Transverse colon (tissue), 4 donors: Measurements from ENCODE around the gene UVRAG. TPM values are rescaled to one million over a fixed set of nuclear protein-coding genes. Genes with fewer than 3 reads are reported as not detected.

Source experiments
- DNase-seq: peaks from one replicate; pipeline ENCODE4 v3.0.0-alpha.2; 2019
- H3K27ac ChIP-seq, 4 donors: fragments of 200-600 bp; sonication (generic); 2 replicates each; pipeline ENCODE4 v1.5.1; 2016 to 2018; ENCODE audit warnings: inconsistent platforms in 4 of 4
- H3K27me3 ChIP-seq: fragments of 200-600 bp; sonication (generic); 2 replicates; pipeline ENCODE4 v1.5.1; 2017; ENCODE audit warnings: inconsistent platforms
- H3K36me3 ChIP-seq, 4 donors: fragments of 200-600 bp; sonication (generic); 2 replicates each; pipeline ENCODE4 v1.5.1; 2017 to 2019; ENCODE audit warnings: inconsistent platforms in 4 of 4
- H3K4me1 ChIP-seq, 4 donors: fragments of 200-600 bp; sonication (generic); 2 replicates each; pipeline ENCODE4 v1.5.1; 2017 to 2020; ENCODE audit warnings: inconsistent platforms in 4 of 4
- H3K4me3 ChIP-seq, 4 donors: fragments of 200-600 bp; sonication (generic); 1 replicate in 1 of 4; 2 replicates in 3 of 4; pipeline versions ENCODE4 v1.5.1 to v1.6.1; 2017 to 2019; ENCODE audit warnings: inconsistent platforms in 4 of 4
- H3K9me3 ChIP-seq, 2 donors: fragments of 200-600 bp; sonication (generic); 2 replicates each; pipeline ENCODE4 v1.5.1; 2017 to 2019; ENCODE audit warnings: inconsistent platforms in 2 of 2
- CTCF ChIP-seq, 5 experiments: fragments of 200-600 bp in 3 of 5; fragments of 450-650 bp in 2 of 5; sonication (generic) in 3 of 5; IDR thresholded peaks; 1 replicate in 2 of 5; 2 replicates in 3 of 5; pipeline ENCODE4 v1.5.1; 2016 to 2017; ENCODE audit warnings: antibody characterized with exemption in 5 of 5, inconsistent platforms in 3 of 5, mild to moderate bottlenecking in 2 of 5, moderate library complexity in 1 of 5
- EP300 ChIP-seq: sonication (generic); formaldehyde crosslinking; IDR thresholded peaks from one replicate; pipeline ENCODE4 v1.6.1; 2017; ENCODE audit warnings: antibody characterized with exemption, low read depth
- POLR2A ChIP-seq: fragments of 450-650 bp; IDR thresholded peaks from one replicate; pipeline ENCODE4 v1.6.1; 2016; ENCODE audit warnings: antibody characterized with exemption, mild to moderate bottlenecking, moderate library complexity
- POLR2AphosphoS5 ChIP-seq, 3 donors: sonication (generic); formaldehyde crosslinking; IDR thresholded peaks; one replicate each; pipeline ENCODE4 v1.6.1; 2016; ENCODE audit warnings: antibody characterized with exemption in 3 of 3
- WGBS, 2 donors: methylation state at CpG; one replicate each; pipeline ENCODE4 v1.1.5; 2018; ENCODE audit warnings: low coverage in 1 of 2; 5-methylcytosine and 5-hydroxymethylcytosine counted together
- in situ Hi-C, 4 donors: fragments of 200-750 bp; cut with MboI; loops; one replicate each; pipeline versions ENCODE4 v1.15.0 to v1.15.1; 2017; ENCODE audit warnings: low sequenced_read_pairs in 3 of 4, low pct_ligation_motif_present in 1 of 4, low pct_unique_long_range_greater_than_20kb in 1 of 4
- intact Hi-C: fragments of 100-400 bp; cut with DNase I; formaldehyde crosslinking; loops from one replicate; pipeline ENCODE4 v1.15.1; 2023; ENCODE audit warnings: low total_unique reads
- total RNA-seq, 4 donors: library from RNA; depleted of rRNA; stranded (reverse); fragments of >200 nt; gene quantifications; one replicate each; pipeline ENCODE4 v1.1.0, GENCODE V29; 2016

The UVRAG gene
- total RNA-seq, 4 donors from 2014 or later, result 12.7 to 34.6 (median 19.3) TPM

- Histone ChIP-seq H3K4me1 (peaks cover 0 to 5% (median 0%) of the 10 kb centered on the region in 4 donors), H3K36me3 (no peaks in the 10 kb centered on the region), H3K27me3 (no peaks in the 10 kb centered on the region), H3K9me3 (no peaks in the 10 kb centered on the region), H3K27ac (no peak overlapping the region), H3K4me3 (no peak overlapping the region)
- no peak for DNase-seq
- no peak for TF ChIP-seq POLR2AphosphoS5 (IDR thresholded peaks at IDR 0.05)
- TF ChIP-seq CTCF (IDR thresholded peaks at IDR 0.05), result no peak
- no peak for TF ChIP-seq EP300
- TF ChIP-seq POLR2A, result no peak
- in situ Hi-C loops (no loop called here), intact Hi-C loops (loop anchor here (5.0 kb wide), 1 partner anchor 365 kb away; no protein-coding TSS in a partner anchor)
- 81 to 100% methylated on average over 3 to 12 of the region's 15 CpGs for WGBS, 2 donors
Measured at GRCh38 chr11:76162336-76163288, 347.6 kb downstream of the UVRAG start.

GRCh38 chr11:76163289-76163880 is 348.4 kb downstream of the UVRAG start:
- in situ Hi-C loops (no loop called here), intact Hi-C loops (loop anchor here (5.0 kb wide), 1 partner anchor 366 kb away; no protein-coding TSS in a partner anchor)
- Histone ChIP-seq H3K4me1 (peaks cover 0 to 5% (median 0%) of the 10 kb centered on the region in 4 donors), H3K9me3 (no peaks in the 10 kb centered on the region), H3K4me3 (no peak overlapping the region), H3K36me3 (no peaks in the 10 kb centered on the region), H3K27me3 (no peaks in the 10 kb centered on the region), H3K27ac (no peak overlapping the region)
- DNase-seq, result no peak
- whole genome bisulfite sequencing, 2 donors, result 82% methylated on average over 11 of the region's 11 CpGs; no CpG with 5 or more reads in 1 of the 2 donors
- TF ChIP-seq EP300, result no peak
- TF ChIP-seq POLR2A, result no peak
- no peak for TF ChIP-seq POLR2AphosphoS5 (IDR thresholded peaks at IDR 0.05)
- no peak for TF ChIP-seq CTCF (IDR thresholded peaks at IDR 0.05)

GRCh38 chr11:76164081-76164480 is 349.1 kb downstream of the UVRAG start:
- no peaks in the 10 kb centered on the region for H3K36me3 ChIP-seq
- H3K4me1 ChIP-seq, result peaks cover 0 to 5% (median 0%) of the 10 kb centered on the region in 4 donors
- no peaks in the 10 kb centered on the region for H3K27me3 ChIP-seq
- no peaks in the 10 kb centered on the region for H3K9me3 ChIP-seq
- in situ Hi-C loops, result no loop called here
- WGBS, 2 donors, result 87% methylated on average over 13 of the region's 13 CpGs; no CpG with 5 or more reads in 1 of the 2 donors
- H3K4me3 ChIP-seq, result no peak overlapping the region
- TF ChIP-seq POLR2A (no peak), POLR2AphosphoS5 (IDR thresholded peaks at IDR 0.05) (no peak), CTCF (IDR thresholded peaks at IDR 0.05) (no peak), EP300 (no peak)
- H3K27ac ChIP-seq, result no peak overlapping the region
- intact Hi-C loops, result loop anchor here (5.0 kb wide), 1 partner anchor 367 kb away; no protein-coding TSS in a partner anchor
- DNase-seq, result no peak
